Measurements from ENCODE around the gene MAP7D1.
"Not testable (repeated sequence)": the region's sequence is repeated elsewhere in the genome, so short reads cannot be mapped to it uniquely, and the experiment has no call there.

The MAP7D1 gene

DNA sequence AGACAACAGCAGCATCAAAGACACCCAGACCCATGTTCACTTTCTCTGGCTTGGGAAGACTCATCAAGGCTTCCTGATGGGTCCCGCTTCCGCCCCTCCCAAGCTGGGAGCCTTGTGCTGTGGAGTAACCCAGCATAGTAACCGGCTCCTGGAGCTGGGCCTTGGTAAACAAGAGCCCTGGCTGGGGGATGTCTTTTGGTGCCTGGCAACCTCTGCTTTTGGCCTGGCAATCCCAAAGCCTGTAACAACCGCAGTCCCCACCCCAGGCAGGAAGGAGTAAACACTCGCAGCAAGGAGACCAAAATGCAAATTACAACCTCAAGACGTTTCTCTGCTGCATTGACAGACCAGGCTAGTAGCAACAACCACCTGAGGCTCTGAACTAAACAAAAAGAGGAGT, 51.4 kb downstream of the MAP7D1 start:
- DNase-seq = no peak

DNA sequence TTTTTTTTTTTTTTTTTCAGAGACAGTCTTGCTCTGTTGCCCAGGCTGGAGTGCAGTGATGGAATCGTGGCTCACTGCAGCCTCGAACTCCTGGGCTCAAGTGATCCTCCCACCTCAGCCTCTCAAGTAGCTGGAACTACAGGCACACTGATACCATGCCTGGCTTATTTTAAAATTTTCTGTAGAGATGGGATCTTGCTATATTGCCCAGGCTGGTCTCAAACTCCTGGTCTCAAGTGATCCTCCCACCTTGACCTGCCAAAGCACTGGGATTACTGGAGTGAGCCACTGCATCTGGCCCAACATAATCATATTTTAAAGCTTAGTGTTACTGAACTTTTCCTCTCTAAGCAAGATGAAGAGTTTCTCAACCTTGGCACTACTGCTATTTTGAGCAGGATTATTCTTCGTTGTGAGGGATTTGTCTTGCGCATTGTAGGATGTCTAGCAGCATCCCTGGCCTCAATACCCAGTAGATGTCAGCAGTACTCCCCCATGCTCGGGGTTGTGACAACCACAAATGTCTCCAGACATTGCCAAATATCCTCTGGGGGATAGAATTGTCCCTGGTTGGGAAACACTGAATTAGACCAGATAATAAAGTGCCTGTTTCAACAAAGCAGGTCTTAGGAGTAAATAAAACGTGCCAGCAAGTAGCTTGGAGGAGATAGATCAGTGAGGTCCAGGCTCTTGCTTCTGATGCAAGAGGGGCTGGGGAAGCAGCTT, 53.2 kb downstream of the MAP7D1 start:
- DNase-seq = peak; percentile 30

DNA sequence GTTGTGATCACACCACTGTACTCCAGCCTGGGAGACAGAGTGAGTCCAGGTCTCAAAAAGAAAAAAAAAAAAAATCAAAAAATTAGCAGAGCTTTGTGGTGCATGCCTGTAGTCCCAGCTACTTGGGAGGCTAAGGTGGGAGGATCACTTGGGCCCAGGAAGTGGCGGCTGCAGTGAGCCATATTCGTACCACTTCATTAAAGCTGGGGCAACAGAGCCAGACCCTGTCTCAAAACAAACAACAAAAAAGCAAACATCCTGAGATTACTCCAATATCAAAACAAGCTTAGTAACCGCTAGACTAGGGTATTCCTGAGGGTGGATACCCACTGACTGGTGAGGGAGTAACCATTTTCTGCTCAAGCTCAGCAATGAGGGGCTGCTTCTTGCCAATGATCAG, 55.3 kb downstream of the MAP7D1 start:
- no peak for DNase-seq

DNA sequence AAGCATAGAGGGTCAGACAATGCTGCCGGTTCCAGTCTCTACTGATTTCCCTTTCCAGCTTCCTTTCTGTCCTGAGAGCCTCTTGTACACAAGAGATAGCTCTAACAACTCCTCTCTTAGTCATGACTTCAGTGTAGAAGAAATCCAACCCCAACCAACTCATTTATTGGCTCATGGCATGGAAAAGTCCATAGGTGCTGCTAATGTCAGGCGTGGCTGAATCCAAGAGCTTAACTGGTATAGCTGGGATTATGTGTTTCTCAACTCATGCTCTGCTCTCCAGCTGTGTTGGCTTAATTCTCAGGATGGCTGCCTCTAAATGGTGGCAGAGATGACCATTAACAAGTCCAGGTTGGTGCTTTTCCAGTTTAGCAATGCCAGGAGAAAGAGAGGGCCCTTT, 55.9 kb downstream of the MAP7D1 start:
- no peak for DNase-seq

DNA sequence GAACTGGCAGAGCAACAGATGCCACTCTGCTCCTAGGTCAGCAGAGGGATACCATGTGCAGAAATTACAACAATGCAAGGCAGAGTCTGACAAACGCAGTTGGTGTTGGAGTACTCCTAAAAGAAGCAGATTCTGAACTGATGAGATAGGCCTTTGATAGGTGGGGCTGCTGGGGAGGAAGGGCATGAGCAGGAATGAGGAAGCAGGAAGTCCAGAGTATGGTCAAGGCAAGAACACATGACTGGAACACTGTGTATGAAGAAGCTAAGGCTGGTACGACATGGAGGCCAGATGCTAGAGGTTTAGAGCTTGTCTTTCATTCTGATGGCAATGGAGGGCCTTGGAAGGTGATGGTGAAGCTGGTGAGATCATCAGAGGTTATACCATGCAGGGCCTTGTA, 56.8 kb downstream of the MAP7D1 start:
- DNase-seq = peak; percentile 62

DNA sequence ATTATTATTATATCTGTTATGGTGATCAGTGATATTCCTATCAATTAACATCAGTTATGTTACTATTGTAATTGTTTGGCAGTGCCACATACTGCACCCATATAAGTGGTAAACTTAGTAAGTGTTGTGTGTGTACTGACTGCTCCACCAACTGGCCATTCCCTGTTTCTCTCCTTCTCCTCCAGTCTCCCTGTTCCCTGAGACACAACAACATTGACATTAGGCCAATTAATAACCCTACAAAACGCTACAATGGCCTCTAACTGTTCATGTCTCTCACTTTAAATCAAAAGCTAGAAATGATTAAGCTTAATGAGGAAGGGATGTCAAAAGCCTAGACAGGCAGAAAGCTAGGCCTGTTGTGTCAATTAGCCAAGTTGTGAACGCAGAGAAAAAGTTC, 61.7 kb downstream of the MAP7D1 start:
- peak; percentile 23 for DNase-seq

DNA sequence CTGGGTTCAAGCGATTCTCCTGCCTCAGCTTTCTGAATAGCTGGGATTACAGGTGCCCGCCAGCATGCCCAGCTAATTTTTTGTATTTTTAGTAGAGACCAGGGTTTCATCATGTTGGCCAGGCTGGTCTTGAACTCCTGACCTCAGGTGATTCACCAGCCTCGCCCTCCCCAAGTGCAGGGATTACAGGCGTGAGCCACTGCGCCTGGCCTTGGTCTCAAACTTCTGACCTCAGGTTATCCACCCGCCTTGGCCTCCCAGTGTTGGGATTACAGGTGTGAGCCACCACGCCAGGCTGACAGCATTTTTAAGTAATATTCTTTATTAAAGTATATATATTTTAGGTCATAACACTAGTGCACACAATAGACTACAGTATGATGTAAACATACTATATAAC, 65.9 kb downstream of the MAP7D1 start:
- DNase-seq = not testable (repeated sequence)

- no peak for DNase-seq
Measured at GRCh38 chr1:36222481-36223380, 66.8 kb downstream of the MAP7D1 start.

GRCh38 chr1:36223381-36223995, 67.5 kb downstream of the MAP7D1 start:
- DNase-seq = peak; percentile 87

GRCh38 chr1:36223996-36224536, 68.1 kb downstream of the MAP7D1 start, which contains the start of gene THRAP3:
TSS of gene THRAP3 (plus strand) at chr1:36224443. CDS start at chr1:36282564, 58,121 bp downstream.
- DNase-seq = peak; percentile 100

- peak; percentile 95 for DNase-seq
Measured at GRCh38 chr1:36224537-36225282, 68.8 kb downstream of the MAP7D1 start.

- peak; percentile 66 for DNase-seq
Measured at GRCh38 chr1:36225283-36225899, 69.4 kb downstream of the MAP7D1 start.

GRCh38 chr1:36230279-36230678, 74.3 kb downstream of the MAP7D1 start:
- DNase-seq = not testable (repeated sequence)

Data from OCI-M1 (cell line).